Activated T-cell treated with anti-CD3 and anti-CD28 coated beads for 24 hours (primary cell): ENCODE measurements around the gene PPP1R26.
"Not testable (repeated sequence)": the region's sequence is repeated elsewhere in the genome, so short reads cannot be mapped to it uniquely, and the experiment has no call there.

Source experiments
- DNase-seq: peaks from one replicate; pipeline ENCODE4 v3.0.0-alpha.2; 2020; ENCODE audit warnings: low read depth

Gene PPP1R26

GRCh38 chr9:135504262-135505243 is 25.0 kb downstream of the PPP1R26 start:
- peak; percentile 45 for DNase-seq

- DNase-seq: no peak
These were observed 26.0 kb downstream of the PPP1R26 start for GRCh38 chr9:135505406-135506187.

GRCh38 chr9:135506327-135507103 is 26.9 kb downstream of the PPP1R26 start:
- DNase-seq: no peak

- no peak for DNase-seq
These were observed 27.8 kb downstream of the PPP1R26 start for GRCh38 chr9:135507104-135508035.

- DNase-seq: no peak
These were observed 28.7 kb downstream of the PPP1R26 start for GRCh38 chr9:135508211-135508820.

- DNase-seq: no peak
These were observed 29.9 kb downstream of the PPP1R26 start for GRCh38 chr9:135509458-135509857.

GRCh38 chr9:135512241-135512603 is 32.6 kb downstream of the PPP1R26 start:
- no peak for DNase-seq

- no peak for DNase-seq
These were observed 33.3 kb downstream of the PPP1R26 start for GRCh38 chr9:135512904-135513303.

- no peak for DNase-seq
These were observed 33.8 kb downstream of the PPP1R26 start for GRCh38 chr9:135513351-135513846.

- not testable (repeated sequence) for DNase-seq
These were observed 34.3 kb downstream of the PPP1R26 start for GRCh38 chr9:135513906-135514305.

- no peak for DNase-seq
These were observed 34.9 kb downstream of the PPP1R26 start for GRCh38 chr9:135514342-135515082.

GRCh38 chr9:135515083-135515951 is 35.7 kb downstream of the PPP1R26 start:
- DNase-seq: no peak

GRCh38 chr9:135516132-135516860 is 36.7 kb downstream of the PPP1R26 start:
- no peak for DNase-seq

- no peak for DNase-seq
These were observed 37.8 kb downstream of the PPP1R26 start for GRCh38 chr9:135517407-135517822.

GRCh38 chr9:135519179-135519971 is 39.8 kb downstream of the PPP1R26 start:
- no peak for DNase-seq

- DNase-seq: no peak
These were observed 41.5 kb downstream of the PPP1R26 start, which contains the start of gene LCN1 for GRCh38 chr9:135520916-135521607. LCN1 (plus strand) TSS chr9:135521440; CDS start chr9:135521498, 58 bp downstream.
